ENCODE results near the gene KCNC4.

DNA sequence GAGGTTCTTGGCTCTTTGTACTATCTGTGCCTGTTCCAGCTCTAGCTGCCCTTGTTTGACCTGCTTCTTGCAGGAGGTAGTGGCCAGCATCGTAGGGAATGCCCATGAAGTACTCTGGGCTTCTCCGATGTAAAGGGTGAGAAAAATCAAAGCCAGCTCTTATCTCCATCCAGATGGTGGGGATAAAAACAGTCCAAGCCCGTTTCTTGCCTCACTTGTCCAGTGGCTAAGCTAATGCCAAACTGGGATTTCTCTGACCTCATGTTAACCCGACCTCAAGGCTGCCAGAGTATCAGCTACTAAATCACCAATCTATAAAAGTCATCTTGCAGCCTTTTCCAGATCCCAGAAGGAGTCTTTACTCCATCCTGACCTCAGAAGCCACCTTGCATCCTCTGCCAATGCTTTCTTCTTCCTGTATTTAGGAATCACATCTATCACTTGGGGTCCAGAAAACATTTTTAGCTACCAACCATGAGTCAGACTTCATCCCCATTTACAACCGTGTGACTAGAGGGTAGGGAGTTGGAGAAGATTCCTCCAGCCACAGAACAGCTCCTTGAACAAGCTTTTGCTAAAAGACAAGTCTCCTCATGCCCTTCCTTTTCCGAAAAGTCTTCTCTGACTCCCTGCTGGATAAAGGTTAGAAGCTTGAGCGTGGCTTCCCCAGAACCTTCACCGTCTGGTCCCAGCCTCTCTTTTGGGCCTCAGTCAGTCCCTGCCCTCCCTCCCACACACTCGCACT, 35.9 kb downstream of the KCNC4 start:
- TF ChIP-seq CTCF (IDR thresholded peaks at IDR 0.05): no peak
- TF ChIP-seq POLR2A (IDR thresholded peaks at IDR 0.05): no peak

Measured in thyroid gland (tissue), 4 donors.